H9 (cell line): ENCODE results near the gene SLC16A13. TPM values are rescaled to one million over a fixed set of nuclear protein-coding genes. Genes with fewer than 3 reads are reported as not detected.
"Not testable (repeated sequence)": the region's sequence is repeated elsewhere in the genome, so short reads cannot be mapped to it uniquely, and the experiment has no call there.

Experiments used
- DNase-seq: peaks from one replicate; pipeline ENCODE4 v3.0.0-alpha.2; 2017
- H2AFZ ChIP-seq: one replicate; pipeline ENCODE4 v1.6.1; 2013; ENCODE audit warnings: mild to moderate bottlenecking, low read length, control low read depth, moderate library complexity
- H2AK5ac ChIP-seq: 2 replicates; pipeline ENCODE4 v1.6.1; 2013; ENCODE audit warnings: low read length, control low read depth, mixed read lengths; ENCODE audit not compliant: insufficient read length
- H2BK120ac ChIP-seq: one replicate; pipeline ENCODE4 v1.6.1; 2013; ENCODE audit warnings: low read depth, mild to moderate bottlenecking, low read length, control low read depth, inconsistent platforms; ENCODE audit not compliant: poor library complexity, severe bottlenecking
- H2BK12ac ChIP-seq: 2 replicates; pipeline ENCODE4 v1.6.1; 2013; ENCODE audit warnings: low read length, control low read depth, mixed read lengths, low read depth; ENCODE audit not compliant: insufficient read length
- H2BK15ac ChIP-seq: 2 replicates; pipeline ENCODE4 v1.6.1; 2013; ENCODE audit warnings: low read depth, low read length, control low read depth
- H2BK20ac ChIP-seq: one replicate; pipeline ENCODE4 v1.6.1; 2013; ENCODE audit warnings: low read depth, mild to moderate bottlenecking, low read length, control low read depth, inconsistent platforms; ENCODE audit not compliant: poor library complexity, severe bottlenecking
- H2BK5ac ChIP-seq: 2 replicates; pipeline ENCODE4 v1.6.1; 2013; ENCODE audit warnings: low read length, control low read depth, mixed read lengths; ENCODE audit not compliant: insufficient read length
- H3K14ac ChIP-seq: 2 replicates; pipeline ENCODE4 v1.6.1; 2013; ENCODE audit warnings: low read length, control low read depth; ENCODE audit not compliant: insufficient read depth
- H3K18ac ChIP-seq: 2 replicates; pipeline ENCODE4 v1.6.1; 2013; ENCODE audit warnings: low read depth, mild to moderate bottlenecking, mixed read lengths, low read length, control low read depth; ENCODE audit not compliant: insufficient read length
- H3K23ac ChIP-seq: 2 replicates; pipeline ENCODE4 v1.6.1; 2013; ENCODE audit warnings: low read length, control low read depth, mixed read lengths, low read depth; ENCODE audit not compliant: insufficient read length
- H3K23me2 ChIP-seq: 2 replicates; pipeline ENCODE4 v1.6.1; 2013; ENCODE audit warnings: low read depth, mild to moderate bottlenecking, mixed read lengths, low read length, control low read depth; ENCODE audit not compliant: insufficient read length, poor library complexity, severe bottlenecking
- H3K27ac ChIP-seq: 2 replicates; pipeline ENCODE4 v1.5.1; 2013; ENCODE audit warnings: low read length, control low read depth, mixed read lengths, low read depth; ENCODE audit not compliant: insufficient read length
- H3K27me3 ChIP-seq: 2 replicates; pipeline ENCODE4 v1.6.1; 2013; ENCODE audit warnings: low read length, control low read depth, inconsistent platforms; ENCODE audit not compliant: insufficient read depth
- H3K4ac ChIP-seq: 2 replicates; pipeline ENCODE4 v1.6.1; 2013; ENCODE audit warnings: low read depth, mild to moderate bottlenecking, control low read depth, inconsistent platforms, low read length, moderate library complexity
- H3K4me1 ChIP-seq: 2 replicates; pipeline ENCODE4 v1.6.1; 2013; ENCODE audit warnings: low read length, control low read depth, inconsistent platforms; ENCODE audit not compliant: insufficient read depth
- H3K4me2 ChIP-seq: 2 replicates; pipeline ENCODE4 v1.6.1; 2013; ENCODE audit warnings: low read length, control low read depth, mixed read lengths; ENCODE audit not compliant: insufficient read length, insufficient read depth
- H3K56ac ChIP-seq: 2 replicates; pipeline ENCODE4 v1.6.1; 2013; ENCODE audit warnings: low read depth, mild to moderate bottlenecking, mixed read lengths, low read length, control low read depth; ENCODE audit not compliant: insufficient read length
- H3K79me1 ChIP-seq: 2 replicates; pipeline ENCODE4 v1.6.1; 2013; ENCODE audit warnings: low read depth, mild to moderate bottlenecking, moderate library complexity, low read length, control low read depth, inconsistent platforms; ENCODE audit not compliant: insufficient read depth, poor library complexity, severe bottlenecking
- H3K79me2 ChIP-seq: 2 replicates; pipeline ENCODE4 v1.6.1; 2013; ENCODE audit warnings: low read length, control low read depth, inconsistent platforms; ENCODE audit not compliant: insufficient read depth
- H3K9ac ChIP-seq: 2 replicates; pipeline ENCODE4 v1.6.1; 2013; ENCODE audit warnings: low read length, control low read depth, mixed read lengths; ENCODE audit not compliant: insufficient read length; ENCODE audit errors: extremely low read depth
- H3K9me3 ChIP-seq: one replicate; pipeline ENCODE4 v1.6.1; 2013; ENCODE audit warnings: low read depth, low read length, inconsistent platforms; ENCODE audit not compliant: control insufficient read depth
- H3T11ph ChIP-seq: one replicate; pipeline ENCODE4 v1.6.1; 2013; ENCODE audit warnings: mild to moderate bottlenecking, low read length, control low read depth, inconsistent platforms
- H4K20me1 ChIP-seq: one replicate; pipeline ENCODE4 v1.6.1; 2013; ENCODE audit not compliant: control insufficient read depth, insufficient read length, insufficient read depth
- H4K5ac ChIP-seq: 2 replicates; pipeline ENCODE4 v1.6.1; 2013; ENCODE audit warnings: low read depth, mild to moderate bottlenecking, mixed read lengths, low read length, control low read depth; ENCODE audit not compliant: insufficient read length
- H4K8ac ChIP-seq: replicated peaks from 2 replicates; pipeline ENCODE4 v1.6.1; 2013; ENCODE audit warnings: low read length, control low read depth, mixed read lengths, low read depth; ENCODE audit not compliant: insufficient read length
- H4K91ac ChIP-seq: 2 replicates; pipeline ENCODE4 v1.6.1; 2013; ENCODE audit warnings: low read depth, mild to moderate bottlenecking, moderate library complexity, mixed read lengths, low read length, control low read depth; ENCODE audit not compliant: insufficient read length
- H3K27ac Mint-ChIP-seq, 3 experiments: 2 replicates in 2 of 3; 3 replicates in 1 of 3; pipeline ENCODE4 v1.8.0; 2020 to 2021; ENCODE audit warnings: mixed read lengths in 3 of 3, mild to moderate bottlenecking in 1 of 3, moderate library complexity in 1 of 3
- H3K27me3 Mint-ChIP-seq: 2 replicates; pipeline ENCODE4 v1.8.0; 2021; ENCODE audit warnings: low read depth, mild to moderate bottlenecking, moderate library complexity, mixed read lengths
- H3K36me3 Mint-ChIP-seq, 3 experiments: 2 replicates in 2 of 3; 3 replicates in 1 of 3; pipeline ENCODE4 v1.8.0; 2020 to 2021; ENCODE audit warnings: low read depth in 3 of 3, mixed read lengths in 3 of 3; ENCODE audit not compliant: insufficient read depth in 1 of 3
- H3K4me1 Mint-ChIP-seq, 2 experiments: 2 replicates each; pipeline ENCODE4 v1.8.0; 2020; ENCODE audit warnings: mixed read lengths in 2 of 2
- H3K4me3 Mint-ChIP-seq, 2 experiments: 2 replicates in 1 of 2; 3 replicates in 1 of 2; pipeline ENCODE4 v1.8.0; 2020 to 2021; ENCODE audit warnings: mild to moderate bottlenecking in 2 of 2, mixed read lengths in 2 of 2, moderate library complexity in 1 of 2
- H3K9me3 Mint-ChIP-seq, 2 experiments: 2 replicates in 1 of 2; 3 replicates in 1 of 2; pipeline ENCODE4 v1.8.0; 2020; ENCODE audit warnings: mild to moderate bottlenecking in 2 of 2, mixed read lengths in 2 of 2, moderate library complexity in 1 of 2
- WGBS: extraction: QIAGEN DNeasy Blood & Tissue Kit; methylation state at CpG from one replicate; pipeline ENCODE4 v1.1.7; 2013; ENCODE audit warnings: missing lambda C conversion rate, low lambda C conversion rate, mixed read lengths; ENCODE audit not compliant: insufficient read length; ENCODE audit errors: extremely low coverage; 5-methylcytosine and 5-hydroxymethylcytosine counted together
- total RNA-seq: library from RNA; stranded (reverse); gene quantifications from 2 replicates; pipeline ENCODE4 v1.2.1, GENCODE V29; 2021
- TF ChIP-seq, protein P1 (sequence below): fragments of 200-600 bp; sonication (generic); conservative IDR thresholded peaks from 3 replicates; pipeline ENCODE4 v1.8.0; 2021; ENCODE audit warnings: antibody characterized with exemption, mild to moderate bottlenecking

Gene SLC16A13
- total RNA-seq, 1 experiment from 2014 or later, result 6.1 TPM

GRCh38 chr17:6989779-6990178 is 46.0 kb upstream of the SLC16A13 start:
- Histone ChIP-seq H4K8ac (no peak overlapping the region), H3K23me2 (no peaks in the 10 kb centered on the region), H3K27ac (no peak overlapping the region), H2BK15ac (no peak overlapping the region), H2AK5ac (no peak overlapping the region), H2AFZ (no peak overlapping the region), H3K9me3 (no peaks in the 10 kb centered on the region), H3K4ac (no peak overlapping the region), H2BK12ac (no peak overlapping the region), H3K56ac (no peak overlapping the region), H3T11ph (no peak overlapping the region), H3K79me1 (no peaks in the 10 kb centered on the region), H2BK120ac (no peak overlapping the region), H3K4me2 (no peak overlapping the region), H3K23ac (no peak overlapping the region), H3K27me3 (peaks cover under 1% of the 10 kb centered on the region; the same call in 1 of the 2 replicates), H3K4me1 (no peaks in the 10 kb centered on the region), H4K91ac (no peak overlapping the region), H2BK20ac (no peak overlapping the region), H3K9ac (no peak overlapping the region), H4K5ac (no peak overlapping the region), H3K18ac (no peak overlapping the region), H3K14ac (no peak overlapping the region), H4K20me1 (no peaks in the 10 kb centered on the region), H3K79me2 (no peaks in the 10 kb centered on the region), H2BK5ac (no peak overlapping the region)
- H3K36me3 Mint-ChIP-seq, result no peaks in the 10 kb centered on the region
- no peaks in the 10 kb centered on the region for H3K9me3 Mint-ChIP-seq
- DNase-seq, result no peak
- no peak overlapping the region for H3K27ac Mint-ChIP-seq
- no peak overlapping the region; a peak in 1 of 5 replicates for H3K4me3 Mint-ChIP-seq
- WGBS, result no CpG with 5 or more reads among the region's 2 CpGs
- peaks cover 0 to 2% of the 10 kb centered on the region in 2 experiments; a peak in 2 of 4 replicates for H3K4me1 Mint-ChIP-seq
- TF ChIP-seq, protein P1, sequence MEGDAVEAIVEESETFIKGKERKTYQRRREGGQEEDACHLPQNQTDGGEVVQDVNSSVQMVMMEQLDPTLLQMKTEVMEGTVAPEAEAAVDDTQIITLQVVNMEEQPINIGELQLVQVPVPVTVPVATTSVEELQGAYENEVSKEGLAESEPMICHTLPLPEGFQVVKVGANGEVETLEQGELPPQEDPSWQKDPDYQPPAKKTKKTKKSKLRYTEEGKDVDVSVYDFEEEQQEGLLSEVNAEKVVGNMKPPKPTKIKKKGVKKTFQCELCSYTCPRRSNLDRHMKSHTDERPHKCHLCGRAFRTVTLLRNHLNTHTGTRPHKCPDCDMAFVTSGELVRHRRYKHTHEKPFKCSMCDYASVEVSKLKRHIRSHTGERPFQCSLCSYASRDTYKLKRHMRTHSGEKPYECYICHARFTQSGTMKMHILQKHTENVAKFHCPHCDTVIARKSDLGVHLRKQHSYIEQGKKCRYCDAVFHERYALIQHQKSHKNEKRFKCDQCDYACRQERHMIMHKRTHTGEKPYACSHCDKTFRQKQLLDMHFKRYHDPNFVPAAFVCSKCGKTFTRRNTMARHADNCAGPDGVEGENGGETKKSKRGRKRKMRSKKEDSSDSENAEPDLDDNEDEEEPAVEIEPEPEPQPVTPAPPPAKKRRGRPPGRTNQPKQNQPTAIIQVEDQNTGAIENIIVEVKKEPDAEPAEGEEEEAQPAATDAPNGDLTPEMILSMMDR, result no peak
- H3K27me3 Mint-ChIP-seq, result peaks cover 45% of the 10 kb centered on the region

GRCh38 chr17:6993613-6994056 is 42.2 kb upstream of the SLC16A13 start:
- not testable (repeated sequence) for H3K23me2 ChIP-seq, H3T11ph ChIP-seq, H3K27me3 ChIP-seq, H3K79me1 ChIP-seq, H3K4me3 Mint-ChIP-seq, H3K9me3 Mint-ChIP-seq, H3K27ac ChIP-seq, H2BK120ac ChIP-seq, H3K27ac Mint-ChIP-seq, H4K20me1 ChIP-seq, H2BK5ac ChIP-seq, H3K23ac ChIP-seq, H2BK15ac ChIP-seq, H3K18ac ChIP-seq, H3K14ac ChIP-seq, H2AK5ac ChIP-seq, H3K79me2 ChIP-seq, DNase-seq, H3K4ac ChIP-seq, H3K4me2 ChIP-seq, H2BK12ac ChIP-seq, H3K4me1 ChIP-seq, H2BK20ac ChIP-seq, H4K91ac ChIP-seq, H3K9me3 ChIP-seq, H3K4me1 Mint-ChIP-seq, H3K56ac ChIP-seq, H3K9ac ChIP-seq, H2AFZ ChIP-seq, H4K5ac ChIP-seq, H4K8ac ChIP-seq
- no CpG with 5 or more reads among the region's 5 CpGs for WGBS
- H3K27me3 Mint-ChIP-seq, result peaks cover 59% of the 10 kb centered on the region
- H3K36me3 Mint-ChIP-seq, result peaks cover 5 to 17% (median 11%) of the 10 kb centered on the region in 3 experiments; a peak in 6 of 7 replicates
